ENCODE measurements around the gene PACSIN1. TPM values are rescaled to one million over a fixed set of nuclear protein-coding genes. Genes with fewer than 3 reads are reported as not detected.

PACSIN1 gene, protein sequence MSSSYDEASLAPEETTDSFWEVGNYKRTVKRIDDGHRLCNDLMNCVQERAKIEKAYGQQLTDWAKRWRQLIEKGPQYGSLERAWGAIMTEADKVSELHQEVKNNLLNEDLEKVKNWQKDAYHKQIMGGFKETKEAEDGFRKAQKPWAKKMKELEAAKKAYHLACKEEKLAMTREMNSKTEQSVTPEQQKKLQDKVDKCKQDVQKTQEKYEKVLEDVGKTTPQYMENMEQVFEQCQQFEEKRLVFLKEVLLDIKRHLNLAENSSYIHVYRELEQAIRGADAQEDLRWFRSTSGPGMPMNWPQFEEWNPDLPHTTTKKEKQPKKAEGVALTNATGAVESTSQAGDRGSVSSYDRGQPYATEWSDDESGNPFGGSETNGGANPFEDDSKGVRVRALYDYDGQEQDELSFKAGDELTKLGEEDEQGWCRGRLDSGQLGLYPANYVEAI
- not detected in 2 replicates for total RNA-seq
- long read RNA-seq = 0 reads

DNA sequence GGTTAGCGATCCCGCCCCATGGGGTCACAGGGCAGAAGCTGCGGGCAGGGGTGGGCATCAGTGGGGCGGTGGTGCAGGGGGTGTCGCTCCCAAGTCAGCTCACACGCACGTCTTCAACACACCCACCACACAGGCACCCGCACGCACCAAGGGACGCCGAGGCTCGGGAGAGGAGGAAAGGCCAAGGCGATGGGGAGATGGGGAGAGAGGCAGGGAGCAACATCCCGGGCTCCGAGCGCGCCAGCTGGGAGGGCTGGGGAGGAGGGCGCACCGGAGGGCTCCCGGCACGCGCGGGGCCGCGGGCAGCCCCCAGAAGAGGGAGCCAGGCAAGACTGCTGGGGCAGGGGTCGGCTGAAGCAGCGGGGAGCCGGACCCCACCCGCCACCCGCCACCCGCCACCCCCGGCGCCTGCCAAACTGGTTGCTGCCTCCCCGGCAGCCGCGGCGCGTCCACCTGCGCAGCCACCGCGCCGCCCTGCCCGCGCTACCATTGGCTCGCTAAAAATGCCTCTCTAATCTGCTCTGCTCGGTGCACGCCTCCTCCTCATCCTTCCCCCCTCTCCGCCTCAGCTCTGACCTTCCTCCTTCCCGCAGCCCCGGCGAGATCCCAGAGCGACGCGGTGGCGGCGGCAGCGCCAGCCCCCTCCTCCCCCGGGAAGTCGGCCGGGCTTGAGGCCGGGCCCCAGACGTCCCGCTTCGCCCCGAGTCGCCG lies at the start of gene PACSIN1:
Gene PACSIN1, plus strand, starts transcription at position 546 of the 711 bp plus-strand sequence. CDS start 60,230 bp downstream, outside the sequence.
- no peak for DNase-seq (ENCODE audit: extremely low spot score, unreplicated experiment)
- Mint-ChIP-seq H3K27ac (ENCODE audit: unreplicated experiment) (no peak within 1 kb of the TSS), H3K27me3 (ENCODE audit: unreplicated experiment) (peaks cover 20% of the 10 kb centered on the region), H3K9me3 (ENCODE audit: unreplicated experiment) (no peaks in the 10 kb centered on the region), H3K36me3 (ENCODE audit: unreplicated experiment) (no peaks in the 10 kb centered on the region), H3K4me3 (ENCODE audit: unreplicated experiment) (peak within 1 kb of the TSS; percentile 62), H3K4me1 (ENCODE audit: unreplicated experiment) (peaks cover 9% of the 10 kb centered on the region)
- no peak for TF ChIP-seq CTCF (IDR thresholded peaks at IDR 0.05)

DNA sequence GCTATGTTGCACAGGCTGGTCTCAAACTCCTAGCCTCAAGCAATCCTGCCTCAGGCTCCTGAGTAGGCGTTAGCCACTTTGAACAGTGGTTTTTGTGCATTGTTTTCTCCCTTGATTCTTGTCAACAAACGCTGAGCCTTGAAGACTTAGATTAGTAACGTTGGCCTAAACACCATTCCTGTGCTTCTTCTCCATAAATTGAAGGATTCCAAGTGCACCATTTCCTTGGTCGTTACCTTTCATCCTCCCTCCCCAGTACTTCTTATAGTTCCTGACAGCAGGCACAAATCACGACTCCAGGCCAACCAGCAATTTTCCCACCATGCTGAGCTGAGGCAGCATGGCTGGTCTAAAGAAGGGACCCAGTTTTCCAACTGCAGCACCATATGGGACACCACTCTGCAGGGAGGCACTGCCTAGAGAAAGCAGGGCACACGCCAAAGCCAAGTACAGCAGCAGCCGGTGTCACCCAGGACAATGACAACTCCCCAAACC lies 49.0 kb upstream of the PACSIN1 start:
- no peak overlapping the region for H3K4me3 Mint-ChIP-seq (ENCODE audit: unreplicated experiment)
- H3K27me3 Mint-ChIP-seq (ENCODE audit: unreplicated experiment) = no peaks in the 10 kb centered on the region
- DNase-seq (ENCODE audit: extremely low spot score, unreplicated experiment) = no peak
- no peak for TF ChIP-seq CTCF (IDR thresholded peaks at IDR 0.05)
- no peak overlapping the region for H3K27ac Mint-ChIP-seq (ENCODE audit: unreplicated experiment)
- H3K9me3 Mint-ChIP-seq (ENCODE audit: unreplicated experiment) = no peaks in the 10 kb centered on the region
- peaks cover 42% of the 10 kb centered on the region for H3K36me3 Mint-ChIP-seq (ENCODE audit: unreplicated experiment)
- H3K4me1 Mint-ChIP-seq (ENCODE audit: unreplicated experiment) = no peaks in the 10 kb centered on the region

DNA sequence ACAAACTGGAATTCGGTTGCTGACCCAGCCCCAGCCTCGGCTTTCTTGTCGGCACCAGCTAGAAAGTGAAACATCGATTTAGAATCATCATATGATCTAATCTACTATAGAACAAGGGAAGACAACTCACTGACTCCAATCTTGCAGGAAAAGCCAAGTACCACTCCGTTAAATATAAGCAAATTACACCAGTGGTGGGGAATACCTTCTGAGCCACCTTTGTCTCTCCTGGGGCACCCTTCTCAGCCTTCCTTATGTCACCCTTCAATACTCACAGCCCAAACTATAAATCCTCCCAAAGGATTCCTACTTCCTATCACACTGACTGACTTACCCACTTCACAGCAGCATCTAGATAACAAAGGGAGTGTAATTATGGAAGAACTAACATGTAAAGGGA lies 47.5 kb upstream of the PACSIN1 start:
- Mint-ChIP-seq H3K36me3 (ENCODE audit: unreplicated experiment) (peaks cover 47% of the 10 kb centered on the region), H3K4me1 (ENCODE audit: unreplicated experiment) (peaks cover 2% of the 10 kb centered on the region), H3K27ac (ENCODE audit: unreplicated experiment) (no peak overlapping the region), H3K4me3 (ENCODE audit: unreplicated experiment) (no peak overlapping the region), H3K27me3 (ENCODE audit: unreplicated experiment) (no peaks in the 10 kb centered on the region), H3K9me3 (ENCODE audit: unreplicated experiment) (no peaks in the 10 kb centered on the region)
- DNase-seq (ENCODE audit: extremely low spot score, unreplicated experiment) = no peak
- TF ChIP-seq CTCF (IDR thresholded peaks at IDR 0.05) = no peak

DNA sequence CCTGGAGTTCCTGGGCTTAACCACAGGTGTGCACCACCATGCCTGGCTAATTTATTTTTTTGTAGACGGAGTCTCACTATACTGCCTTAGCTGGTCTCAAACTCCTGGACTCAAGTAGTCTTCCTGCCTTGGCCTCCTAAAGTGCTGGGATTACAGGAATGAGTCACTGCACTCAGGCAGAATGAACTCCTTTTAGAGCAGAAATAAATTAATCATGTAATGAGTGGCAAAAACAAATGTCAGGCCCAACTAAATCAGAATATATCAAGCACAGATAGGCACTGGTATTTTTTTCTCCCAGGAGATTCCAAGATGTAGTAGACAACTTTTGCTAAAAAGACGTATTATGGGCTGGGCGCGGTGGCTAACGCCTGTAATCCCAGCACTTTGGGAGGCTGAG lies 42.6 kb upstream of the PACSIN1 start:
- Mint-ChIP-seq H3K27me3 (ENCODE audit: unreplicated experiment) (no peaks in the 10 kb centered on the region), H3K9me3 (ENCODE audit: unreplicated experiment) (no peaks in the 10 kb centered on the region), H3K36me3 (ENCODE audit: unreplicated experiment) (peaks cover 31% of the 10 kb centered on the region), H3K4me1 (ENCODE audit: unreplicated experiment) (peaks cover 15% of the 10 kb centered on the region), H3K27ac (ENCODE audit: unreplicated experiment) (no peak overlapping the region), H3K4me3 (ENCODE audit: unreplicated experiment) (no peak overlapping the region)
- DNase-seq (ENCODE audit: extremely low spot score, unreplicated experiment) = no peak
- no peak for TF ChIP-seq CTCF (IDR thresholded peaks at IDR 0.05)
